H1 (cell line): ENCODE measurements around the gene OR4N2. TPM values are rescaled to one million over a fixed set of nuclear protein-coding genes. Genes with fewer than 3 reads are reported as not detected.
"Not testable (repeated sequence)": the region's sequence is repeated elsewhere in the genome, so short reads cannot be mapped to it uniquely, and the experiment has no call there.

Source experiments
- CTCF ChIA-PET: fragments of 300-600 bp; sonication (Branson Sonifier 250); formaldehyde crosslinking; loops from one replicate; lab custom pipeline; 2021; ENCODE audit not compliant: partially characterized antibody; lab: Charles Lee
- POLR2A ChIA-PET: fragments of 300-600 bp; sonication (Branson Sonifier 250); formaldehyde crosslinking; loops from one replicate; lab custom pipeline; 2021; ENCODE audit warnings: inconsistent platforms; ENCODE audit not compliant: partially characterized antibody; lab: Charles Lee
- DNase-seq, 2 experiments: peaks; one replicate each; pipeline versions ENCODE4 v3.0.0 to v3.0.0-alpha.2; 2010 to 2022; ENCODE audit warnings: low spot score in 2 of 2, low read depth in 1 of 2, mixed read lengths in 1 of 2
- FAIRE-seq: peaks from 2 replicates; lab custom pipeline; 2011; peaks lifted over from hg19 to GRCh38; lab: Jason Lieb, UNC
- H2AFZ ChIP-seq: 2 replicates; pipeline ENCODE4 v1.8.1; 2012; ENCODE audit warnings: low read length, inconsistent platforms
- H2AK5ac ChIP-seq: 2 replicates; pipeline ENCODE4 v1.6.1; 2013; ENCODE audit warnings: low read depth, low read length
- H2BK120ac ChIP-seq: replicated peaks from 2 replicates; pipeline ENCODE3; 2013; ENCODE audit warnings: low read depth, low read length, inconsistent platforms
- H2BK12ac ChIP-seq: 2 replicates; pipeline ENCODE4 v1.6.1; 2013; ENCODE audit warnings: low read depth, low read length
- H2BK15ac ChIP-seq: 2 replicates; pipeline ENCODE4 v1.6.1; 2013; ENCODE audit warnings: low read length
- H2BK20ac ChIP-seq: 2 replicates; pipeline ENCODE4 v1.6.1; 2013; ENCODE audit warnings: low read length
- H2BK5ac ChIP-seq: 2 replicates; pipeline ENCODE4 v1.6.1; 2013; ENCODE audit warnings: low read depth, low read length
- H3K14ac ChIP-seq: 2 replicates; pipeline ENCODE4 v1.6.1; 2013; ENCODE audit warnings: inconsistent platforms; ENCODE audit not compliant: insufficient read length
- H3K18ac ChIP-seq: 2 replicates; pipeline ENCODE4 v1.6.1; 2013; ENCODE audit warnings: low read length; ENCODE audit errors: extremely low read depth
- H3K23ac ChIP-seq: 2 replicates; pipeline ENCODE4 v1.6.1; 2013; ENCODE audit warnings: inconsistent platforms; ENCODE audit not compliant: insufficient read length
- H3K23me2 ChIP-seq: 2 replicates; pipeline ENCODE4 v1.6.1; 2013; ENCODE audit warnings: low read depth, low read length
- H3K27ac ChIP-seq: 2 replicates; pipeline ENCODE4 v1.6.1; 2011; ENCODE audit warnings: low read depth, low read length, inconsistent platforms
- H3K27me3 ChIP-seq, 4 experiments: replicated peaks in 1 of 4; 1 replicate in 1 of 4; 2 replicates in 3 of 4; pipeline versions ENCODE4 v1.6.1 to v1.8.1; 2011 to 2013; ENCODE audit warnings: low read length in 3 of 4, mild to moderate bottlenecking in 3 of 4, inconsistent platforms in 2 of 4, mixed read lengths in 2 of 4, moderate library complexity in 1 of 4; ENCODE audit not compliant: control insufficient read depth in 3 of 4, insufficient read depth in 3 of 4; ENCODE audit errors: extremely low read depth in 1 of 4
- H3K36me3 ChIP-seq, 4 experiments: 2 replicates each; pipeline versions ENCODE4 v1.6.1 to v1.8.1; 2011 to 2013; ENCODE audit warnings: mild to moderate bottlenecking in 4 of 4, low read length in 3 of 4, moderate library complexity in 2 of 4, control low read depth in 1 of 4, inconsistent platforms in 1 of 4; ENCODE audit not compliant: insufficient read depth in 4 of 4, control insufficient read depth in 2 of 4
- H3K4ac ChIP-seq: replicated peaks from 2 replicates; pipeline ENCODE3; 2013; ENCODE audit warnings: low read length, low read depth, mixed read lengths, inconsistent platforms; ENCODE audit not compliant: insufficient read length
- H3K4me1 ChIP-seq, 4 experiments: replicated peaks in 1 of 4; 1 replicate in 1 of 4; 2 replicates in 3 of 4; pipeline versions ENCODE4 v1.6.1 to v1.8.1; 2011 to 2013; ENCODE audit warnings: low read length in 3 of 4, inconsistent platforms in 2 of 4, mixed read lengths in 1 of 4; ENCODE audit not compliant: insufficient read depth in 4 of 4, control insufficient read depth in 3 of 4
- H3K4me2 ChIP-seq, 2 experiments: 2 replicates each; pipeline versions ENCODE4 v1.6.1 to v1.8.1; 2011 to 2013; ENCODE audit warnings: low read depth in 2 of 2, low read length in 2 of 2, control low read depth in 1 of 2, inconsistent platforms in 1 of 2, mild to moderate bottlenecking in 1 of 2; ENCODE audit not compliant: insufficient read depth in 1 of 2
- H3K4me3 ChIP-seq, 4 experiments: fragments of 200-600, 300-600 bp in 1 of 4; sonication (generic), shearing (Covaris generic), sonication (Bioruptor Twin) in 1 of 4; 2 replicates each; pipeline versions ENCODE4 v1.5.1 to v1.8.1; 2011 to 2016; ENCODE audit warnings: low read length in 4 of 4, low read depth in 3 of 4, control low read depth in 2 of 4, inconsistent platforms in 2 of 4, mild to moderate bottlenecking in 2 of 4, mixed read lengths in 1 of 4, moderate library complexity in 1 of 4; ENCODE audit not compliant: insufficient read depth in 2 of 4; ENCODE audit errors: extremely low read depth in 1 of 4
- H3K56ac ChIP-seq: replicated peaks from 2 replicates; pipeline ENCODE3; 2013; ENCODE audit warnings: low read depth, mild to moderate bottlenecking, mixed read lengths, low read length, inconsistent platforms; ENCODE audit not compliant: insufficient read length
- H3K79me1 ChIP-seq: 2 replicates; pipeline ENCODE4 v1.6.1; 2013; ENCODE audit warnings: low read depth, low read length, control low read depth
- H3K79me2 ChIP-seq, 2 experiments: 2 replicates each; pipeline versions ENCODE4 v1.6.1 to v1.8.1; 2012 to 2013; ENCODE audit warnings: low read length in 2 of 2, mild to moderate bottlenecking in 2 of 2, inconsistent platforms in 1 of 2; ENCODE audit not compliant: insufficient read depth in 2 of 2, control insufficient read depth in 1 of 2
- H3K9ac ChIP-seq, 4 experiments: replicated peaks in 1 of 4; 1 replicate in 1 of 4; 2 replicates in 3 of 4; pipeline versions ENCODE4 v1.6.1 to v1.8.1; 2011 to 2013; ENCODE audit warnings: low read depth in 3 of 4, low read length in 3 of 4, control low read depth in 2 of 4, mild to moderate bottlenecking in 2 of 4, moderate library complexity in 2 of 4, inconsistent platforms in 1 of 4; ENCODE audit errors: extremely low read depth in 1 of 4
- H3K9me3 ChIP-seq, 2 experiments: 2 replicates each; pipeline versions ENCODE4 v1.6.1 to v1.8.1; 2012 to 2013; ENCODE audit warnings: mild to moderate bottlenecking in 2 of 2, moderate library complexity in 2 of 2, control low read depth in 1 of 2, inconsistent platforms in 1 of 2, low read depth in 1 of 2, low read length in 1 of 2, mixed read lengths in 1 of 2; ENCODE audit not compliant: insufficient read depth in 2 of 2
- H4K20me1 ChIP-seq, 2 experiments: replicated peaks in 1 of 2; 2 replicates each; pipeline versions ENCODE3 to v1.8.1; 2011 to 2013; ENCODE audit warnings: inconsistent platforms in 2 of 2, low read length in 2 of 2, mild to moderate bottlenecking in 1 of 2; ENCODE audit not compliant: insufficient read depth in 2 of 2, control insufficient read depth in 1 of 2
- H4K5ac ChIP-seq: 2 replicates; pipeline ENCODE4 v1.6.1; 2013; ENCODE audit warnings: low read length, low read depth, mixed read lengths, inconsistent platforms; ENCODE audit not compliant: insufficient read length
- H4K8ac ChIP-seq: 2 replicates; pipeline ENCODE4 v1.8.0; 2013; ENCODE audit warnings: mild to moderate bottlenecking, moderate library complexity, low read length, inconsistent platforms; ENCODE audit not compliant: insufficient read depth; ENCODE audit errors: extremely low read depth
- H4K91ac ChIP-seq: replicated peaks from 2 replicates; pipeline ENCODE3; 2013; ENCODE audit warnings: low read length, mixed read lengths, inconsistent platforms; ENCODE audit not compliant: insufficient read length
- WGBS, 2 experiments: shearing (Covaris generic) in 1 of 2; methylation state at CpG; one replicate each; pipeline versions ENCODE4 v1.1.6 to v1.1.7; 2013 to 2015; ENCODE audit warnings: low lambda C conversion rate in 2 of 2, mixed read lengths in 2 of 2, inconsistent platforms in 1 of 2, low coverage in 1 of 2, missing lambda C conversion rate in 1 of 2; ENCODE audit not compliant: insufficient replicate concordance in 2 of 2, insufficient coverage in 1 of 2, insufficient read length in 1 of 2; ENCODE audit errors: extremely low coverage in 1 of 2, missing lambda C conversion rate in 1 of 2; 5-methylcytosine and 5-hydroxymethylcytosine counted together
- polyA plus RNA-seq, 7 experiments: library from polyadenylated mRNA; depleted of rRNA in 3 of 7; stranded (reverse) in 5 of 7; unstranded in 2 of 7; fragments of >200 nt in 5 of 7; fragments of 200-250 nt in 2 of 7; gene quantifications; 1 replicate in 5 of 7; 2 replicates in 1 of 7; 4 replicates in 1 of 7; pipeline versions ENCODE4 v1.2.1 to v1.2.3, GENCODE V29; 2011 to 2013; ENCODE audit warnings: missing spikeins in 2 of 7, mixed read lengths in 2 of 7
- total RNA-seq: library from RNA; stranded (reverse); fragmentation: NEBNext Ultra II Directional; extraction: Animal tissue kit (Norgen Biotek cat#: 25700); gene quantifications from 2 replicates; pipeline ENCODE4 v1.2.1, GENCODE V29; 2021

The OR4N2 gene
- total and polyA plus RNA-seq, 2 of the 8 experiments (the other 6 are each of a cell fraction or from before 2014, with no cell fraction given), result not detected

DNA sequence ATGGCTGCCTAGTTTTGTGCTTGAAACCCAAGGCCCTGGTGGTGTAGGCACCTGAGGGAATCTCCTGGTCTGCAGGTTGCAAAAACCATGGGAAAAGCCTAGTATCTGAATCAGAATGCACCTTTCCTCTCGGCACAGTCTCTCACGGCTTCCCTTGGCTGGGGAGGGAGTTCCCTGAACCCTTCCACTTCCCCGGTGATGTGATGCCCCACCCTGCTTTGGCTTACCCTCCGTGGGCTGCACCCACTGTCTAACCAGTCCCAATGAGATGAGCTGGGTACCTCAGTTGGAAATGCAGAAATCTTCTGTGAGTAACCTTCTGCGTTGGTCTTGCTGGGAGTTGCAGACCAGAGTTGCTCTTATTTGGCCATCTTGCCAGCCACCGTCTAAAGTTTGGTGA is 17.4 kb downstream of the OR4N2 start:
- H3K4ac ChIP-seq, H3K4me2 ChIP-seq, H2BK20ac ChIP-seq, H3K4me3 ChIP-seq, H2AK5ac ChIP-seq, H3K36me3 ChIP-seq, FAIRE-seq, H3K27me3 ChIP-seq, H3K14ac ChIP-seq, CTCF ChIA-PET, H3K9ac ChIP-seq, H4K20me1 ChIP-seq, H3K56ac ChIP-seq, H3K18ac ChIP-seq, H3K79me1 ChIP-seq, H4K5ac ChIP-seq, POLR2A ChIA-PET, H4K91ac ChIP-seq, DNase-seq, H3K79me2 ChIP-seq, H2BK12ac ChIP-seq, H2BK5ac ChIP-seq, H4K8ac ChIP-seq, H3K27ac ChIP-seq, H3K23me2 ChIP-seq, H2BK120ac ChIP-seq, H3K4me1 ChIP-seq, H2BK15ac ChIP-seq, H3K23ac ChIP-seq, H2AFZ ChIP-seq: not testable (repeated sequence)
- WGBS, 2 experiments, result 58% methylated on average over 6 of the region's 6 CpGs; no CpG with 5 or more reads in 1 of the 2 experiments
- H3K9me3 ChIP-seq, result peaks cover 8 to 25% of the 10 kb centered on the region in 2 experiments; a peak in 2 of 4 replicates
